Panc1 (cell line): Measurements from ENCODE around the gene DIP2C. TPM values are rescaled to one million over a fixed set of nuclear protein-coding genes. Genes with fewer than 3 reads are reported as not detected.

Experiments used
- ATAC-seq: fragments of 200-7000 bp; cut with Tn5 transposase; 2 replicates; pipeline ENCODE4 v1.9.1; 2020; ENCODE audit warnings: mild to moderate bottlenecking, moderate library complexity
- BruUV-seq: library from RNA; stranded (reverse); fragments of 400-500 nt; replicated peaks from 2 replicates; lab custom pipeline; 2021; lab: Mats Ljungman, UMichigan
- CTCF ChIA-PET: fragments of 300-600 bp; sonication (Branson Sonifier 250); formaldehyde crosslinking; loops from one replicate; lab custom pipeline; 2022; ENCODE audit warnings: antibody characterized with exemption; lab: Charles Lee
- POLR2A ChIA-PET: fragments of 300-600 bp; sonication (Branson Sonifier 250); formaldehyde crosslinking; loops from one replicate; lab custom pipeline; 2022; ENCODE audit warnings: antibody characterized with exemption; lab: Charles Lee
- DNase-seq: peaks from one replicate; pipeline ENCODE4 v3.0.0-alpha.2; 2010; ENCODE audit warnings: low read depth, low spot score
- H3K27ac ChIP-seq: 2 replicates; pipeline ENCODE4 v1.5.1; 2011; ENCODE audit warnings: mild to moderate bottlenecking, low read length, inconsistent platforms
- H3K27me3 ChIP-seq: fragments of 200-500 bp; sonication (Bioruptor generic); 2 replicates; pipeline ENCODE4 v1.6.0; 2014; ENCODE audit warnings: low read length, inconsistent platforms; ENCODE audit not compliant: control insufficient read depth, insufficient read depth
- H3K36me3 ChIP-seq: fragments of 200-500 bp; sonication (Bioruptor generic); 2 replicates; pipeline ENCODE4 v1.5.1; 2014; ENCODE audit warnings: inconsistent platforms, mild to moderate bottlenecking, low read length, moderate library complexity; ENCODE audit not compliant: control insufficient read depth, insufficient read depth
- H3K4me1 ChIP-seq: 2 replicates; pipeline ENCODE4 v1.5.1; 2011; ENCODE audit warnings: inconsistent platforms, mild to moderate bottlenecking, low read length, moderate library complexity; ENCODE audit not compliant: control insufficient read depth, insufficient read depth
- H3K4me3 ChIP-seq, 2 experiments: 2 replicates each; pipeline ENCODE4 v1.5.1; 2011 to 2012; ENCODE audit warnings: low read depth in 2 of 2, low read length in 2 of 2, mild to moderate bottlenecking in 2 of 2, inconsistent platforms in 1 of 2, moderate library complexity in 1 of 2
- H3K9me3 ChIP-seq: fragments of 200-500 bp; sonication (Bioruptor generic); 2 replicates; pipeline ENCODE4 v1.5.1; 2014; ENCODE audit warnings: low read depth, mild to moderate bottlenecking, inconsistent platforms, low read length, moderate library complexity; ENCODE audit not compliant: control insufficient read depth, insufficient read depth
- CTCF ChIP-seq: fragments of 450-650 bp; IDR thresholded peaks from 2 replicates; pipeline ENCODE4 v1.5.1; 2017; ENCODE audit warnings: mild to moderate bottlenecking
- POLR2AphosphoS5 ChIP-seq: IDR thresholded peaks from 2 replicates; pipeline ENCODE4 v1.6.1; 2012; ENCODE audit warnings: mild to moderate bottlenecking, low read depth, low read length, moderate library complexity
- REST ChIP-seq, 2 experiments: IDR thresholded peaks; 2 replicates each; pipeline ENCODE4 v1.6.1; 2011 to 2012; ENCODE audit warnings: low read depth in 2 of 2, control low read depth in 1 of 2, low read length in 1 of 2, mild to moderate bottlenecking in 1 of 2, moderate library complexity in 1 of 2; ENCODE audit not compliant: insufficient read depth in 1 of 2
- SIN3A ChIP-seq: IDR thresholded peaks from 2 replicates; pipeline ENCODE4 v1.6.1; 2012; ENCODE audit warnings: low read depth, mild to moderate bottlenecking, low read length, moderate library complexity, borderline replicate concordance; ENCODE audit not compliant: insufficient read depth
- TCF7L2 ChIP-seq: IDR thresholded peaks from 2 replicates; pipeline ENCODE4 v1.6.1; 2011; ENCODE audit warnings: mild to moderate bottlenecking, low read depth, low read length, inconsistent platforms
- in situ Hi-C: cut with HindIII; loops from 2 replicates; pipeline ENCODE4 v1.10.0; 2016; ENCODE audit warnings: low sequenced_read_pairs, low pct_unique_long_range_greater_than_20kb
- intact Hi-C: fragments of 100-400 bp; cut with micrococcal nuclease; formaldehyde crosslinking; loops from one replicate; pipeline ENCODE4 v1.10.0; 2022; ENCODE audit not compliant: unreplicated experiment
- total RNA-seq: library from RNA; stranded (reverse); gene quantifications from one replicate; pipeline ENCODE4 v1.2.1, GENCODE V29; 2021; ENCODE audit not compliant: unreplicated experiment

The DIP2C gene
- total RNA-seq, 1 experiment from 2014 or later, result 13.2 TPM

- POLR2A ChIA-PET, result interaction anchor here (0.5 kb wide), 1 partner anchor 124 kb away, joined by 9 read pairs; no protein-coding TSS in a partner anchor
- H3K4me1 ChIP-seq, result no peaks in the 10 kb centered on the region
- H3K9me3 ChIP-seq, result no peaks in the 10 kb centered on the region
- no peak overlapping the region for H3K27ac ChIP-seq
- ATAC-seq, result no peak
- no peak for DNase-seq
- no peak overlapping the region for H3K4me3 ChIP-seq
- CTCF ChIA-PET, result no interaction called here
- intact Hi-C loops, result no loop called here
- no TSS peak for BruUV-seq
- H3K36me3 ChIP-seq, result no peaks in the 10 kb centered on the region
- in situ Hi-C loops, result no loop called here
- H3K27me3 ChIP-seq, result no peaks in the 10 kb centered on the region
- TF ChIP-seq SIN3A (no peak), REST (IDR thresholded peaks at IDR 0.05; ENCODE audit: insufficient read depth in 1 of 2, low read depth in 2 of 2, low read length in 1 of 2) (no peak)
Observed at GRCh38 chr10:435397-435796, 254.1 kb downstream of the DIP2C start.

GRCh38 chr10:429696-430095 lies 259.8 kb downstream of the DIP2C start:
- H3K4me3 ChIP-seq, result no peak overlapping the region
- DNase-seq (no peak), ATAC-seq (no peak)
- H3K4me1 ChIP-seq, result no peaks in the 10 kb centered on the region
- no peaks in the 10 kb centered on the region for H3K27me3 ChIP-seq
- no TSS peak for BruUV-seq
- H3K36me3 ChIP-seq, result no peaks in the 10 kb centered on the region
- POLR2A ChIA-PET, result no interaction called here
- no peak overlapping the region for H3K27ac ChIP-seq
- H3K9me3 ChIP-seq, result no peaks in the 10 kb centered on the region
- no peak for TF ChIP-seq REST (IDR thresholded peaks at IDR 0.05; ENCODE audit: insufficient read depth in 1 of 2, low read depth in 2 of 2, low read length in 1 of 2)
- TF ChIP-seq CTCF, result no peak
- TF ChIP-seq POLR2AphosphoS5, result no peak
- TF ChIP-seq SIN3A, result no peak
- TF ChIP-seq TCF7L2, result no peak
- in situ Hi-C loops (no loop called here), intact Hi-C loops (no loop called here)
- CTCF ChIA-PET, result no interaction called here
